NCI-H748 (cell line): Measurements from ENCODE around the gene TMEM72.

Experiments used
- DNase-seq: peaks from one replicate; lab custom pipeline; 2025; ENCODE audit not compliant: unreplicated experiment; lab: John Stamatoyannopoulos, UW

Gene TMEM72

GRCh38 chr10:44965651-44966097, 54.5 kb downstream of the TMEM72 start:
- DNase-seq: peak; percentile 2

- no peak for DNase-seq
Measured at GRCh38 chr10:44966129-44966815, 55.1 kb downstream of the TMEM72 start.

- no peak for DNase-seq
Measured at GRCh38 chr10:44966816-44967509, 55.8 kb downstream of the TMEM72 start.

GRCh38 chr10:44967616-44968015, 56.5 kb downstream of the TMEM72 start:
- no peak for DNase-seq

GRCh38 chr10:44968091-44968490, 57.0 kb downstream of the TMEM72 start:
- no peak for DNase-seq

- DNase-seq: no peak
Measured at GRCh38 chr10:44968500-44969400, 57.6 kb downstream of the TMEM72 start.

GRCh38 chr10:44969854-44970253, 58.7 kb downstream of the TMEM72 start:
- no peak for DNase-seq

- no peak for DNase-seq
Measured at GRCh38 chr10:44970812-44971395, 59.8 kb downstream of the TMEM72 start.

- no peak for DNase-seq
Measured at GRCh38 chr10:44971434-44971833, 60.3 kb downstream of the TMEM72 start.

GRCh38 chr10:44971935-44972757, 61.0 kb downstream of the TMEM72 start:
- no peak for DNase-seq

- DNase-seq: no peak
Measured at GRCh38 chr10:44972874-44973306, 61.8 kb downstream of the TMEM72 start.

- DNase-seq: peak; percentile 10
Measured at GRCh38 chr10:44973323-44974081, 62.4 kb downstream of the TMEM72 start.

- peak; percentile 5 for DNase-seq
Measured at GRCh38 chr10:44974082-44974627, 63.0 kb downstream of the TMEM72 start.

- peak; percentile 63 for DNase-seq
Measured at GRCh38 chr10:44974628-44975430, 63.7 kb downstream of the TMEM72 start.

- DNase-seq: no peak
Measured at GRCh38 chr10:44975431-44976331, 64.5 kb downstream of the TMEM72 start.

GRCh38 chr10:44976352-44977198, 65.4 kb downstream of the TMEM72 start:
- DNase-seq: no peak
